Type B pancreatic cell (in vitro differentiated cells): ENCODE results near the gene SLC11A2. TPM values are rescaled to one million over a fixed set of nuclear protein-coding genes. Genes with fewer than 3 reads are reported as not detected.

Experiments
- DNase-seq: peaks from one replicate; pipeline ENCODE4 v3.0.0; 2021; ENCODE audit warnings: mixed read lengths; ENCODE audit not compliant: unreplicated experiment; ENCODE audit errors: extremely low spot score
- H3K27ac Mint-ChIP-seq: 2 replicates; pipeline ENCODE4 v1.8.0; 2021; ENCODE audit warnings: mild to moderate bottlenecking, mixed read lengths
- H3K27me3 Mint-ChIP-seq: 2 replicates; pipeline ENCODE4 v1.8.0; 2021; ENCODE audit warnings: mixed read lengths
- H3K36me3 Mint-ChIP-seq: 2 replicates; pipeline ENCODE4 v1.8.0; 2021; ENCODE audit warnings: mixed read lengths
- H3K4me1 Mint-ChIP-seq: one replicate; pipeline ENCODE4 v1.8.0; 2021; ENCODE audit warnings: mixed read lengths; ENCODE audit not compliant: unreplicated experiment
- H3K4me3 Mint-ChIP-seq: 2 replicates; pipeline ENCODE4 v1.8.0; 2021; ENCODE audit warnings: mild to moderate bottlenecking, mixed read lengths
- H3K9me3 Mint-ChIP-seq: 2 replicates; pipeline ENCODE4 v1.8.0; 2021; ENCODE audit warnings: mixed read lengths
- total RNA-seq: library from RNA; stranded (reverse); gene quantifications from 2 replicates; pipeline ENCODE4 v1.2.1, GENCODE V29; 2021; ENCODE audit warnings: low replicate concordance
- TF ChIP-seq, protein P1 (sequence below): fragments of 200-600 bp; sonication (generic); conservative IDR thresholded peaks from 2 replicates; pipeline ENCODE4 v1.5.0; 2021; ENCODE audit warnings: antibody characterized with exemption, mild to moderate bottlenecking

The SLC11A2 gene
- total RNA-seq, 1 donor from 2014 or later = 56.3 TPM

DNA sequence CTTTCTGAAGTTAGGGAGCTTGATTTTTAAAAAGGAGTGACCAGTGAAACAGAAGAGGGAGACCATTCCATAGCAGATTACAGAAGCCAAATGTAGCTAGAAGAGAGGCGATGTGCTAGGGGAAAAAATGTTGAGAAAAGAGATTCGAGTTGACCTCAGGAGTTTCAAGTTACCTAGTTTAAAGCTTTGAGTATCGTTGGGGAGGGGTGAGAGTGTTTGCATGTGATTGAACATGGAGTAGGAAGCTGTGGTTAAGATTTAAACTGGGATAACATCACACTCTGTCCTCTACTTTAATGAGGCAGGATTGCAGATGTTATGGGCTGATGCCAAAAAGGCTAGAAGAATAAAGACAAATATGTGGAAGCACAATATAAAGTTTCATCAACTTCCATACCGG is 25.6 kb upstream of the SLC11A2 start:
- H3K36me3 Mint-ChIP-seq = peaks cover 17% of the 10 kb centered on the region
- no peaks in the 10 kb centered on the region for H3K27me3 Mint-ChIP-seq
- H3K4me3 Mint-ChIP-seq = no peak overlapping the region
- H3K9me3 Mint-ChIP-seq = no peaks in the 10 kb centered on the region
- peaks cover 17% of the 10 kb centered on the region for H3K4me1 Mint-ChIP-seq
- TF ChIP-seq, protein P1, sequence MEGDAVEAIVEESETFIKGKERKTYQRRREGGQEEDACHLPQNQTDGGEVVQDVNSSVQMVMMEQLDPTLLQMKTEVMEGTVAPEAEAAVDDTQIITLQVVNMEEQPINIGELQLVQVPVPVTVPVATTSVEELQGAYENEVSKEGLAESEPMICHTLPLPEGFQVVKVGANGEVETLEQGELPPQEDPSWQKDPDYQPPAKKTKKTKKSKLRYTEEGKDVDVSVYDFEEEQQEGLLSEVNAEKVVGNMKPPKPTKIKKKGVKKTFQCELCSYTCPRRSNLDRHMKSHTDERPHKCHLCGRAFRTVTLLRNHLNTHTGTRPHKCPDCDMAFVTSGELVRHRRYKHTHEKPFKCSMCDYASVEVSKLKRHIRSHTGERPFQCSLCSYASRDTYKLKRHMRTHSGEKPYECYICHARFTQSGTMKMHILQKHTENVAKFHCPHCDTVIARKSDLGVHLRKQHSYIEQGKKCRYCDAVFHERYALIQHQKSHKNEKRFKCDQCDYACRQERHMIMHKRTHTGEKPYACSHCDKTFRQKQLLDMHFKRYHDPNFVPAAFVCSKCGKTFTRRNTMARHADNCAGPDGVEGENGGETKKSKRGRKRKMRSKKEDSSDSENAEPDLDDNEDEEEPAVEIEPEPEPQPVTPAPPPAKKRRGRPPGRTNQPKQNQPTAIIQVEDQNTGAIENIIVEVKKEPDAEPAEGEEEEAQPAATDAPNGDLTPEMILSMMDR = no peak
- H3K27ac Mint-ChIP-seq = no peak overlapping the region
- no peak for DNase-seq

DNA sequence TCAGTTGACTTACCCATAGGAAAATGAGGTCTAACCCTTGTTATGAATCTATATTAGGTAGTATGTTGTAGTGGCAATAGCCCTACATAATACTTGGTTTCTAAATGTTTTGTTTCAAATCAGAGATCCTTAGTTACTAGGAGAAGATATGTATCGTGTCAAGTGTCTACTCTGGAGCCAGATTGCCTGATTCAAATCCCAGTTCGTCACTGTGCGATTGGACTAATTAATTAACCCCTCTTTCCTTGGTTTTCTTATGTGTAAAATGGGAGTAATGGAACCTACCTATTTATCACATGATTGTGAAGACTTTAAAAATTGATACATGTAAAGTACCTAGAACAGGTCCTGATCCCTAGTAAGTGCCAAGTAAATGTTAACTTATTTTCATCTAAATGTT is 23.3 kb upstream of the SLC11A2 start:
- H3K4me1 Mint-ChIP-seq = peaks cover 17% of the 10 kb centered on the region
- peaks cover 9% of the 10 kb centered on the region for H3K36me3 Mint-ChIP-seq

GRCh38 chr12:51048661-51049251 is 22.6 kb upstream of the SLC11A2 start:
- peaks cover 9% of the 10 kb centered on the region for H3K36me3 Mint-ChIP-seq
- TF ChIP-seq, protein P1 = no peak
- H3K4me1 Mint-ChIP-seq = peaks cover 17% of the 10 kb centered on the region
- H3K9me3 Mint-ChIP-seq = no peaks in the 10 kb centered on the region
- H3K27ac Mint-ChIP-seq = peak overlapping the region; percentile 91
- no peak for DNase-seq
- H3K27me3 Mint-ChIP-seq = no peaks in the 10 kb centered on the region
- H3K4me3 Mint-ChIP-seq = peak overlapping the region; percentile 99

More for the DNA sequence above, 23.3 kb upstream of the SLC11A2 start:
- H3K4me3 Mint-ChIP-seq = peak overlapping the region; percentile 99
- H3K27ac Mint-ChIP-seq = peak overlapping the region; percentile 91
- no peaks in the 10 kb centered on the region for H3K27me3 Mint-ChIP-seq
- no peaks in the 10 kb centered on the region for H3K9me3 Mint-ChIP-seq
- DNase-seq = no peak
- TF ChIP-seq, protein P1 = no peak

DNA sequence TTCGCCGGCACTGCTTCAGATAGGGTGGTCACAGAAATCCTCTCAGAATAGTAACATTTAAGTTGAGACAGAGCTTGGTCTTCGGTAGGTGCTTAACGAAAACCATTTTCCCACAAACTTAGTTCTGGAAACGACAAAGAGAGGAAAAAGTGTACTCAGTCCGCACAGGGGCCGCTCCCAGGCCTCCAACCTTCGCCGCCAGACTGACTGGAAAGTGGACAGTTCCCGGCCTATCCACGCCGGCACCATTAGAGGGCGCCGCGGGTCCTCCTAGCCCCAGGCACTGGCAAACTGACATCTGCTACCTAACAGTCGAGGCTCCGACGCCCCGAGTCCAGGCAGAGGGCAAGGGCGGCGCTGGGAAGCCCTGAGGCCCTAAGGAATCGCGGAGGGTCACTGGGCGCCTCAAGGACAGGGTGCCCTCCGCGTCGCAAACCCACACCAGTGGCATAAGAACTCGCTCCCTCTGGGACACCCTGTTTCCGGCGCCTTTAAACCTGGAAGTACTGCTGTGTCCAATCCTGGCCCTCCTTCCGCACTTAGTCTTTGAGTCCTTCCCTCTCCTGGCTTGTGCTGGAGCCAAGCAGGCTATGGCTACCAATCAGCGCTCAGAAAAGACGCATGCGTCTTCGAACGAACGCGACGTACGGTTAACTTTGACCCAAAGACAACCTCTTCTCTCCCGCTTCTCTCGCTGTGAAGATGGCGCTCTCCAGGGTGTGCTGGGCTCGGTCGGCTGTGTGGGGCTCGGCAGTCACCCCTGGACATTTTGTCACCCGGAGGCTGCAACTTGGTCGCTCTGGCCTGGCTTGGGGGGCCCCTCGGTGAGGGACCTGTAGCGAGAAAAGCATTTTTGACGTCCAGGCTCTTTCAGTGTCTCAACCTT is 21.7 kb upstream of the SLC11A2 start, which contains the start of gene LETMD1:
Gene LETMD1 (plus strand): TSS at position 673 of the 886 bp plus-strand sequence. CDS start 30 bp downstream, at position 703.
- peaks cover 9% of the 10 kb centered on the region for H3K36me3 Mint-ChIP-seq
- peak within 1 kb of the TSS; percentile 99 for H3K4me3 Mint-ChIP-seq
- H3K4me1 Mint-ChIP-seq = peaks cover 17% of the 10 kb centered on the region
- DNase-seq = peak; percentile 93
- no peaks in the 10 kb centered on the region for H3K27me3 Mint-ChIP-seq
- peak within 1 kb of the TSS; percentile 91 for H3K27ac Mint-ChIP-seq
- H3K9me3 Mint-ChIP-seq = no peaks in the 10 kb centered on the region
- TF ChIP-seq, protein P1 = peak; percentile 96

DNA sequence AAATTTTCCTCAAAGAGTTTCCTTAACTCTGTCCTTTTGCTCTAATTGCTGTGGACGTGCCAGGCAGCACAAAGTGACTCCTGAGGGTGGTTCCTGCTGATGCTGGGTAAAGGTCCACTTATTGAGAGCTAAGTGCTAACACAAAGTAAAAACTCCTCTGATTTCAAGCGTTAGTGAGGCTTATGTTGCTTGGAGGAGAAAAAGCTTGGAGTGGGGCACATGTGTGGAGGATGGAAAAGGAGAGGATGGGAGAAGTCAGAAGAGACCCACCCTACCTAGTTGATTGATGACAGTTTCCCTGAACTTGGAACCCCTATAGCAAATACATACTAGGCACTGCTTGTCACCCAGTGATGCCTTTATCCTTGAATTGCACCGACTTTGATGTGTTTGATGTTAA is 10.1 kb upstream of the SLC11A2 start:
- Mint-ChIP-seq H3K9me3 (no peaks in the 10 kb centered on the region), H3K27ac (no peak overlapping the region), H3K4me1 (no peaks in the 10 kb centered on the region), H3K27me3 (no peaks in the 10 kb centered on the region), H3K36me3 (no peaks in the 10 kb centered on the region), H3K4me3 (no peak overlapping the region)
- no peak for DNase-seq
- TF ChIP-seq, protein P1 = no peak
